ENCODE data around the gene TULP4. TPM values are rescaled to one million over a fixed set of nuclear protein-coding genes. Genes with fewer than 3 reads are reported as not detected.

TULP4 gene
- total RNA-seq, 1 experiment from 2014 or later = 64.6 TPM

DNA sequence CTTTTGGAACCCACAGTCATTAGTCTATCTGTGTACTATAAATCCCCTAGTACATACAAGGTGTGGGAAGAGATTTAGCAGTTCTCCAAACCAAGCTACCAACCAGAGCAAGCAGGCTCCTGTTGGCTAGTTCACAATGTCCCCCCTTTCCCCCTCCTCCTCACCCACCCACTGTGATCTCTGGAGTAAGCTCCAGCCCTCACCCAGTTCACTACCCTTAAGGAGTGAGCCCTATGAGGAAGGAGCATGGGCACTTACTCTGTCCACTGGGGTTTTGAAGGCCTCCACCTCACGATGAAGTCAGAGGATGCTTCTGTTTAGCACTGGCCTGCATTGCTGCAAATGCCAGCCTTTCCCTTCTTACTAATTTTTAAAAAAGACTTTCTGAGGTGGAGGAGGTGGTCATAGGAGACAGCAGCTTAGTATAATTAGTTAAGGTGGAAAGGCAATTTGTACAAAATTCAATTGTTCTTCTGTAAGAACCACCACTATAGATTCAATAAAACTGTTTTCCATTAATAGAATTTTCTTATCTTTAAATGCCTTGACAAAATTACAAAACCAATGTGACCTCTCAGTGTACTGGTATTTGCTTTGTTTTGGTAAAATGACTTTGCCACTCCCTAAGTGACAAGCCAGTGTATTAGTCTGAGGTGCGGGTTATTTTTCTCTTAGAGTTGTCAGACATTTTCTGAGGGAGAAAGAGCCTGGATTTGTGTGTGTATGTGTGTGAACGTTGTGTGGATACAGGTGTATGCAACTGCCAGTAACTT is 86.2 kb downstream of the TULP4 start:
- Histone ChIP-seq H3K79me2 (ENCODE audit: insufficient read depth, low read length) (no peaks in the 10 kb centered on the region), H2BK5ac (ENCODE audit: insufficient read length, low read length) (no peak overlapping the region), H3K18ac (ENCODE audit: insufficient read length, low read depth, low read length) (no peak overlapping the region), H3K23ac (ENCODE audit: insufficient read length, low read depth, low read length) (no peak overlapping the region), H4K91ac (ENCODE audit: insufficient read length, low read depth, low read length) (no peak overlapping the region), H3K4ac (ENCODE audit: low read depth, low read length) (no peak overlapping the region), H4K5ac (ENCODE audit: insufficient read length, low read depth, low read length) (no peak overlapping the region), H3K27ac (ENCODE audit: insufficient read length, low read depth, low read length) (no peak overlapping the region), H2AFZ (ENCODE audit: low read length) (no peak overlapping the region), H3K4me2 (ENCODE audit: insufficient read depth, insufficient read length, low read length) (no peak overlapping the region), H3K14ac (ENCODE audit: insufficient read depth, low read length) (no peak overlapping the region), H3K4me1 (ENCODE audit: insufficient read depth, low read length) (no peaks in the 10 kb centered on the region), H4K8ac (replicated peaks; ENCODE audit: insufficient read length, low read depth, low read length) (no peak overlapping the region), H2BK12ac (ENCODE audit: insufficient read length, low read depth, low read length) (no peak overlapping the region), H2AK5ac (ENCODE audit: insufficient read length, low read length) (no peak overlapping the region), H3K79me1 (ENCODE audit: insufficient read depth, low read depth, low read length, poor library complexity, severe bottlenecking) (no peaks in the 10 kb centered on the region), H2BK120ac (ENCODE audit: low read depth, low read length, poor library complexity, severe bottlenecking) (no peak overlapping the region), H3K9ac (ENCODE audit: extremely low read depth, insufficient read length, low read length) (no peak overlapping the region), H3T11ph (ENCODE audit: low read length) (no peak overlapping the region), H2BK20ac (ENCODE audit: low read depth, low read length, poor library complexity, severe bottlenecking) (no peak overlapping the region), H2BK15ac (ENCODE audit: low read depth, low read length) (no peak overlapping the region), H4K20me1 (ENCODE audit: control insufficient read depth, insufficient read depth, insufficient read length) (no peaks in the 10 kb centered on the region), H3K56ac (ENCODE audit: insufficient read length, low read depth, low read length) (no peak overlapping the region), H3K23me2 (ENCODE audit: insufficient read length, low read depth, low read length, poor library complexity, severe bottlenecking) (no peaks in the 10 kb centered on the region), H3K27me3 (ENCODE audit: insufficient read depth, low read length) (no peaks in the 10 kb centered on the region), H3K9me3 (ENCODE audit: control insufficient read depth, low read depth, low read length) (no peaks in the 10 kb centered on the region)
- Mint-ChIP-seq H3K27ac (no peak overlapping the region; a peak in 1 of 7 replicates), H3K36me3 (ENCODE audit: insufficient read depth in 1 of 3, low read depth in 3 of 3) (peaks cover 13 to 15% (median 13%) of the 10 kb centered on the region in 3 experiments), H3K4me1 (peaks cover 0 to 8% of the 10 kb centered on the region in 2 experiments; a peak in 2 of 4 replicates), H3K9me3 (peaks cover 10% of the 10 kb centered on the region in 2 experiments), H3K4me3 (no peak overlapping the region), H3K27me3 (ENCODE audit: low read depth) (no peaks in the 10 kb centered on the region)
- no peak for DNase-seq
- TF ChIP-seq, protein P1, sequence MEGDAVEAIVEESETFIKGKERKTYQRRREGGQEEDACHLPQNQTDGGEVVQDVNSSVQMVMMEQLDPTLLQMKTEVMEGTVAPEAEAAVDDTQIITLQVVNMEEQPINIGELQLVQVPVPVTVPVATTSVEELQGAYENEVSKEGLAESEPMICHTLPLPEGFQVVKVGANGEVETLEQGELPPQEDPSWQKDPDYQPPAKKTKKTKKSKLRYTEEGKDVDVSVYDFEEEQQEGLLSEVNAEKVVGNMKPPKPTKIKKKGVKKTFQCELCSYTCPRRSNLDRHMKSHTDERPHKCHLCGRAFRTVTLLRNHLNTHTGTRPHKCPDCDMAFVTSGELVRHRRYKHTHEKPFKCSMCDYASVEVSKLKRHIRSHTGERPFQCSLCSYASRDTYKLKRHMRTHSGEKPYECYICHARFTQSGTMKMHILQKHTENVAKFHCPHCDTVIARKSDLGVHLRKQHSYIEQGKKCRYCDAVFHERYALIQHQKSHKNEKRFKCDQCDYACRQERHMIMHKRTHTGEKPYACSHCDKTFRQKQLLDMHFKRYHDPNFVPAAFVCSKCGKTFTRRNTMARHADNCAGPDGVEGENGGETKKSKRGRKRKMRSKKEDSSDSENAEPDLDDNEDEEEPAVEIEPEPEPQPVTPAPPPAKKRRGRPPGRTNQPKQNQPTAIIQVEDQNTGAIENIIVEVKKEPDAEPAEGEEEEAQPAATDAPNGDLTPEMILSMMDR (conservative IDR thresholded peaks at IDR 0.05) = no peak
- no CpG with 5 or more reads among the region's 3 CpGs for WGBS (ENCODE audit: extremely low coverage, insufficient read length, low lambda C conversion rate)

Measured in H9 (cell line).